B cell (primary cell): ENCODE measurements around the gene LRRC75B. TPM values are rescaled to one million over a fixed set of nuclear protein-coding genes. Genes with fewer than 3 reads are reported as not detected.
A peak's percentile ranks its signal among the peaks of the same experiment; 100 is the strongest.

Experiments used
- ATAC-seq: fragments of 200-7000 bp; cut with Tn5 transposase; one replicate; pipeline ENCODE4 v1.10.0; 2021; ENCODE audit warnings: low read depth, mild to moderate bottlenecking, moderate number of reproducible peaks, moderate library complexity
- CTCF ChIA-PET: fragments of 350-600 bp; sonication (Branson Sonifier 250); formaldehyde crosslinking; loops from one replicate; lab custom pipeline; 2021; ENCODE audit warnings: antibody characterized with exemption, inconsistent platforms; lab: Charles Lee
- POLR2A ChIA-PET: fragments of 350-600 bp; sonication (Branson Sonifier 250); formaldehyde crosslinking; loops from one replicate; lab custom pipeline; 2021; ENCODE audit warnings: antibody characterized with exemption; lab: Charles Lee
- DNase-seq: peaks from one replicate; pipeline ENCODE4 v3.0.0; 2013
- H2AFZ ChIP-seq: 2 replicates; pipeline ENCODE4 v1.6.1; 2012; ENCODE audit warnings: mild to moderate bottlenecking, low read depth, low read length; ENCODE audit not compliant: insufficient read depth, poor library complexity, severe bottlenecking
- H3K27ac ChIP-seq, 2 donors: 1 replicate in 1 of 2; 2 replicates in 1 of 2; pipeline ENCODE4 v1.5.1; 2012 to 2013; ENCODE audit warnings: low read length in 2 of 2, mild to moderate bottlenecking in 2 of 2, moderate library complexity in 1 of 2
- H3K27me3 ChIP-seq, 4 experiments: fragments of 200-600 bp in 1 of 4; sonication (generic) in 1 of 4; replicated peaks in 1 of 4; 1 replicate in 2 of 4; 2 replicates in 2 of 4; pipeline versions ENCODE4 v1.6.1 to v1.7.0; 2013 to 2016; ENCODE audit warnings: low read length in 3 of 4, mild to moderate bottlenecking in 2 of 4, mixed read lengths in 1 of 4, moderate library complexity in 1 of 4; ENCODE audit not compliant: insufficient read depth in 4 of 4, control insufficient read depth in 3 of 4; ENCODE audit errors: control extremely low read depth in 1 of 4
- H3K36me3 ChIP-seq, 2 experiments: replicated peaks in 1 of 2; 1 replicate in 1 of 2; 2 replicates in 1 of 2; pipeline versions ENCODE4 v1.6.1 to v1.7.1; 2013; ENCODE audit warnings: low read length in 1 of 2; ENCODE audit not compliant: insufficient read depth in 2 of 2, control insufficient read depth in 1 of 2; ENCODE audit errors: control extremely low read depth in 1 of 2, extremely low read depth in 1 of 2
- H3K4me1 ChIP-seq, 2 donors: fragments of 200-600 bp in 1 of 2; sonication (generic) in 1 of 2; 1 replicate in 1 of 2; 2 replicates in 1 of 2; pipeline versions ENCODE4 v1.5.1 to v1.6.1; 2013 to 2017; ENCODE audit warnings: low read length in 2 of 2; ENCODE audit not compliant: control insufficient read depth in 2 of 2, insufficient read depth in 2 of 2
- H3K4me2 ChIP-seq: replicated peaks from 2 replicates; pipeline ENCODE3; 2012; ENCODE audit warnings: mild to moderate bottlenecking, low read depth, low read length; ENCODE audit not compliant: poor library complexity, severe bottlenecking
- H3K4me3 ChIP-seq, 5 experiments: fragments of 200-600 bp in 1 of 5; sonication (generic) in 1 of 5; 1 replicate in 3 of 5; 2 replicates in 2 of 5; pipeline versions ENCODE4 v1.5.1 to v1.7.0; 2011 to 2016; ENCODE audit warnings: low read length in 4 of 5, mild to moderate bottlenecking in 4 of 5, low read depth in 2 of 5, control low read depth in 1 of 5, moderate library complexity in 1 of 5; ENCODE audit not compliant: insufficient read depth in 1 of 5; ENCODE audit errors: control extremely low read depth in 1 of 5, extremely low read depth in 1 of 5
- H3K79me2 ChIP-seq: fragments of 200-600 bp; sonication (generic); one replicate; pipeline ENCODE4 v1.6.0; 2016; ENCODE audit warnings: low read length; ENCODE audit not compliant: control insufficient read depth, insufficient read depth
- H3K9ac ChIP-seq: fragments of 200-600 bp; sonication (generic); 2 replicates; pipeline ENCODE4 v1.6.1; 2017; ENCODE audit warnings: mild to moderate bottlenecking, low read length, moderate library complexity
- H3K9me3 ChIP-seq, 3 donors: one replicate each; pipeline versions ENCODE4 v1.6.1 to v1.7.1; 2013; ENCODE audit warnings: low read length in 2 of 3; ENCODE audit not compliant: control insufficient read depth in 2 of 3, insufficient read depth in 1 of 3; ENCODE audit errors: control extremely low read depth in 1 of 3
- H4K20me1 ChIP-seq: 2 replicates; pipeline ENCODE4 v1.6.0; 2012; ENCODE audit warnings: mild to moderate bottlenecking, low read length; ENCODE audit not compliant: insufficient read depth, control insufficient read depth, poor library complexity, severe bottlenecking
- H3K27ac Mint-ChIP-seq: one replicate; pipeline ENCODE4 v1.8.0; 2021; ENCODE audit warnings: mixed read lengths
- H3K27me3 Mint-ChIP-seq: one replicate; pipeline ENCODE4 v1.8.0; 2021; ENCODE audit warnings: mixed read lengths
- H3K4me1 Mint-ChIP-seq: one replicate; pipeline ENCODE4 v1.8.0; 2021; ENCODE audit warnings: mixed read lengths
- H3K4me3 Mint-ChIP-seq: one replicate; pipeline ENCODE4 v1.8.0; 2021; ENCODE audit warnings: mixed read lengths
- H3K9me3 Mint-ChIP-seq: one replicate; pipeline ENCODE4 v1.8.0; 2022; ENCODE audit warnings: mixed read lengths; ENCODE audit not compliant: insufficient read depth
- CTCF ChIP-seq: fragments of 200-600 bp; IDR thresholded peaks from one replicate; pipeline ENCODE4 v1.8.0; 2022; ENCODE audit warnings: antibody characterized with exemption, mild to moderate bottlenecking
- EZH2 ChIP-seq: IDR thresholded peaks from 2 replicates; pipeline ENCODE4 v1.6.1; 2012; ENCODE audit warnings: borderline replicate concordance, low read depth, mild to moderate bottlenecking, moderate library complexity, low read length; ENCODE audit not compliant: insufficient read depth, poor library complexity, severe bottlenecking
- WGBS: methylation state at CpG from one replicate; pipeline ENCODE4 v1.1.5; 2013; ENCODE audit warnings: missing lambda C conversion rate; ENCODE audit not compliant: insufficient coverage; 5-methylcytosine and 5-hydroxymethylcytosine counted together
- intact Hi-C: fragments of 100-400 bp; cut with micrococcal nuclease; formaldehyde crosslinking; loops from one replicate; pipeline ENCODE4 v1.10.0; 2022
- polyA plus RNA-seq: library from polyadenylated mRNA; depleted of rRNA; stranded (reverse); fragments of >200 nt; gene quantifications from 2 replicates; pipeline ENCODE4 v1.2.3, GENCODE V29; 2012
- total RNA-seq, 2 donors: library from RNA; stranded (reverse); fragments of 120-200 nt in 1 of 2; gene quantifications; 1 replicate in 1 of 2; 2 replicates in 1 of 2; pipeline versions ENCODE4 v1.2.3 to v1.2.4, GENCODE V29; 2013 to 2022

Gene LRRC75B
- total and polyA plus RNA-seq, 2 donors (not counting 1 experiment from before 2014, with no cell fraction given) = 1.3 to 3.1 TPM

DNA sequence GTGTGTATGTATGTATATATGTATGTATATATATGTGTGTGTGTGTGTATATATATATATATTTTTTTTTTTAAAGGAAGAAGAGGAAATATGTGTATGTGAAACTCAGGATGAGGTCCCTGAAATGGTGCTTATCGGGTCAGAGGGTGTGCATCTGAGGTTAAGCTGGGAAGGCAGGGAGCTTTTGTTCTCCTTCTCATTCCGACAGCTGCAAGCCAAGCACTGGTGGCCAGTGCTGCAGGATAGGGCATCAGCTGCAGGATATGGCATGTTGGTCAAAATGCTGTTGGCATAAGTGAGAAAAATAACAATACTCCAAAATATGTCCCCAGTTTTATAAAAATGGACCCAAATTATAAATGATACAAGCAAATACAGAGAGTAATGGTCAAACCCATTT, 29.6 kb downstream of the LRRC75B start:
- no peaks in the 10 kb centered on the region for H3K27me3 Mint-ChIP-seq
- H3K27ac ChIP-seq = no peak overlapping the region
- no peaks in the 10 kb centered on the region for H3K9me3 ChIP-seq
- H3K4me1 Mint-ChIP-seq = peaks cover 51% of the 10 kb centered on the region
- TF ChIP-seq CTCF (no peak), EZH2 (no peak)
- H3K4me1 ChIP-seq = peaks cover 31 to 42% of the 10 kb centered on the region in 2 donors
- H3K79me2 ChIP-seq = peaks cover 90% of the 10 kb centered on the region
- H3K9ac ChIP-seq = no peak overlapping the region
- intact Hi-C loops = no loop called here
- no peak overlapping the region for H3K27ac Mint-ChIP-seq
- H3K4me3 Mint-ChIP-seq = no peak overlapping the region
- 94% methylated on average over 1 of the region's 2 CpGs for WGBS
- H2AFZ ChIP-seq = no peak overlapping the region
- no peak overlapping the region for H3K4me3 ChIP-seq
- peaks cover 86% of the 10 kb centered on the region for H4K20me1 ChIP-seq
- ChIA-PET CTCF (no interaction called here), POLR2A (no interaction called here)
- H3K36me3 ChIP-seq = peaks cover 15 to 71% of the 10 kb centered on the region in 2 experiments
- H3K9me3 Mint-ChIP-seq = no peaks in the 10 kb centered on the region
- no peak overlapping the region for H3K4me2 ChIP-seq
- no peak for DNase-seq
- no peaks in the 10 kb centered on the region for H3K27me3 ChIP-seq
- ATAC-seq = no peak

DNA sequence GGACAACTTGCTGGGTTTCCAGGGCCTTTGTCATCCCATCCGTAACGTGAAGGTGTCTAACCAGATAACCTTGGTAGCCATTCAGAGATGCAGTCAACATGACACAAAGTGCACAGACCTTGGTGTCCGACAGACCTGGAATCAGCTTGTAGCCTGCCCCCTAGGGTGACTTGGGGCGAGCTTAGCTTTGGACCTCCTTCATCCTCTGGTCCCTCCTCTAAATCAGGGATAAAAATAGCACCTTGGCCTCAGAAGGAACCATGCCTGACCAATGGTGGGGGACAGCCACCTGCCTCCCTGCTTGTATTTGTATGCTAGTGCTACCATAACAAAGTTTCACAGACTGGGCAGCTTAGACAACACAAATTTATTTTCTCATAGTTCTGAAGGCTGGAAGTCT, 33.4 kb downstream of the LRRC75B start:
- Histone ChIP-seq H3K4me1 (peaks cover 45 to 58% of the 10 kb centered on the region in 2 donors), H4K20me1 (peaks cover 64% of the 10 kb centered on the region), H3K9ac (no peak overlapping the region), H3K4me2 (peak overlapping the region; percentile 46), H3K4me3 (peak overlapping the region in 1 of 5 experiments; percentile 7), H3K27ac (peak overlapping the region in 1 of 2 donors; percentile 60), H3K27me3 (no peaks in the 10 kb centered on the region), H3K79me2 (peaks cover 93% of the 10 kb centered on the region), H3K36me3 (peaks cover 10 to 56% of the 10 kb centered on the region in 2 experiments), H3K9me3 (no peaks in the 10 kb centered on the region), H2AFZ (no peak overlapping the region)
- ChIA-PET POLR2A (no interaction called here), CTCF (no interaction called here)
- no peak overlapping the region for H3K4me3 Mint-ChIP-seq
- WGBS = 82% methylated on average over 4 of the region's 4 CpGs
- H3K9me3 Mint-ChIP-seq = no peaks in the 10 kb centered on the region
- no peak for DNase-seq
- no peak for TF ChIP-seq CTCF
- no peak for TF ChIP-seq EZH2
- ATAC-seq = no peak
- H3K4me1 Mint-ChIP-seq = peaks cover 65% of the 10 kb centered on the region
- H3K27ac Mint-ChIP-seq = no peak overlapping the region
- no peaks in the 10 kb centered on the region for H3K27me3 Mint-ChIP-seq
- intact Hi-C loops = loop anchor here (5.0 to 10.0 kb wide), 4 partner anchors 647 to 1487 kb away; partner anchors contain the start of genes GNAZ, RAB36 and RSPH14
